Fibroblast of lung (primary cell): ENCODE data around the gene ATP11A.

ENCODE experiments used
- EZH2 ChIP-seq: IDR thresholded peaks from 2 replicates; pipeline ENCODE4 v1.5.1; 2012; ENCODE audit warnings: low read length, control low read depth, mild to moderate bottlenecking; ENCODE audit errors: missing control alignments
- TF ChIP-seq, protein P1 (sequence below), 2 donors: IDR thresholded peaks in 1 of 2; conservative IDR thresholded peaks in 1 of 2; 1 replicate in 1 of 2; 2 replicates in 1 of 2; pipeline ENCODE4 v1.5.1; 2011 to 2012; ENCODE audit warnings: low read length in 2 of 2, control low read depth in 1 of 2, inconsistent platforms in 1 of 2, low read depth in 1 of 2, mild to moderate bottlenecking in 1 of 2

DNA sequence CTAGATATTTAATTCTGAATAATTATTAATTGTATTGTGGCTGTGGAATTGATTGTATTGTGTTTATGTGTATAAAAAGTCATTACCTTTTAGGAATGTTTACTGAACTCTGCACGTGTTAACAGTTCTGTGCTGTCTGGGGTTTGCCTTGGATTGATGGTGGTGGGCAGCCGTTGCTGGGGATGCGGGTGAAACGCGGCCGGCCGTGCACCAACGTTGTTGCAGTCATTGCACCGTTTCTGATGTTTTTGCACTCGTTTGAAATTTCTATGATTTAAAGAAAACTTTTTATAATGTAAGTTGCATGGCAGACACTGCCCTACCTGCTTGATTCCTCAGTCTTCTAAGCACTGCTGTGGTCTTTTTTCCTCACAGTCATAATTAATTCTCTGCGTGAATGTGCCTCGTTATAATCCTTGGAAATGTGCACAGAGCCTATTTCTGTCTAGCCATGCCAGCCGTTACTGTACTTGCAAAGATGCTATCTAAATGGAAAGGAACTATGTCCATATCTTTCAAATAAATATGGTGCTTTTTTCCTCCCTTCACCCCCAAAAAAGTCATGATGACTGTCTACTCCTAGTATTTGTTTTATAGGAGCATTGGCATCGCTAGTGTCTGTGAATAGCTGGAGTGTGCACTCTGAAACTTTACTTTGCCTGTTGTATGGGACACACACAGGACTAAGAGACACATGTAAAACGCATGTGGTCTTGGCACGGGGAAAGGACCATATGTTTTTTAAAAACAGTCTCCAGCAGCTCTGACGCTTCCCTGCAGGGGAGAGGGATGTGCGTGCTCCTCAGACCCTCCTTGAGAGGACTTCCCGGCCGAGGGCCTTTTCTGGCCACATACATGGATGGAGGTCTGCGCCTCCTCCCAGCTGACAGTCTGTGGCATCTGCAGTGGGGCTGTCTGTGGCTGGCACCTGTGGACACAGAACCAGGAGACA, 238.5 kb downstream of the ATP11A start:
- TF ChIP-seq, protein P1, sequence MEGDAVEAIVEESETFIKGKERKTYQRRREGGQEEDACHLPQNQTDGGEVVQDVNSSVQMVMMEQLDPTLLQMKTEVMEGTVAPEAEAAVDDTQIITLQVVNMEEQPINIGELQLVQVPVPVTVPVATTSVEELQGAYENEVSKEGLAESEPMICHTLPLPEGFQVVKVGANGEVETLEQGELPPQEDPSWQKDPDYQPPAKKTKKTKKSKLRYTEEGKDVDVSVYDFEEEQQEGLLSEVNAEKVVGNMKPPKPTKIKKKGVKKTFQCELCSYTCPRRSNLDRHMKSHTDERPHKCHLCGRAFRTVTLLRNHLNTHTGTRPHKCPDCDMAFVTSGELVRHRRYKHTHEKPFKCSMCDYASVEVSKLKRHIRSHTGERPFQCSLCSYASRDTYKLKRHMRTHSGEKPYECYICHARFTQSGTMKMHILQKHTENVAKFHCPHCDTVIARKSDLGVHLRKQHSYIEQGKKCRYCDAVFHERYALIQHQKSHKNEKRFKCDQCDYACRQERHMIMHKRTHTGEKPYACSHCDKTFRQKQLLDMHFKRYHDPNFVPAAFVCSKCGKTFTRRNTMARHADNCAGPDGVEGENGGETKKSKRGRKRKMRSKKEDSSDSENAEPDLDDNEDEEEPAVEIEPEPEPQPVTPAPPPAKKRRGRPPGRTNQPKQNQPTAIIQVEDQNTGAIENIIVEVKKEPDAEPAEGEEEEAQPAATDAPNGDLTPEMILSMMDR (conservative IDR thresholded peaks at IDR 0.05 in 1 of 2, IDR thresholded peaks at IDR 0.05 in 1 of 2; ENCODE audit: low read depth in 1 of 2, low read length in 2 of 2) = no peak
- no peak for TF ChIP-seq EZH2
